Suprapubic skin (tissue), 4 donors: ENCODE measurements around the gene PTK7.

Experiments used
- EP300 ChIP-seq: sonication (generic); formaldehyde crosslinking; IDR thresholded peaks from one replicate; pipeline ENCODE4 v1.6.1; 2017; ENCODE audit warnings: antibody characterized with exemption
- POLR2A ChIP-seq, 2 donors: fragments of 450-650 bp; IDR thresholded peaks; one replicate each; pipeline ENCODE4 v1.6.1; 2017; ENCODE audit warnings: antibody characterized with exemption in 2 of 2, mild to moderate bottlenecking in 2 of 2, moderate library complexity in 2 of 2
- POLR2AphosphoS5 ChIP-seq, 3 donors: sonication (generic); formaldehyde crosslinking; IDR thresholded peaks; one replicate each; pipeline ENCODE4 v1.6.1; 2017; ENCODE audit warnings: antibody characterized with exemption in 3 of 3
- TF ChIP-seq, protein P1 (sequence below), 2 donors: fragments of 200-600 bp in 1 of 2; fragments of 450-650 bp in 1 of 2; sonication (generic) in 1 of 2; IDR thresholded peaks; one replicate each; pipeline ENCODE4 v1.5.1; 2016 to 2019; ENCODE audit warnings: antibody characterized with exemption in 2 of 2, mild to moderate bottlenecking in 1 of 2, moderate library complexity in 1 of 2

DNA sequence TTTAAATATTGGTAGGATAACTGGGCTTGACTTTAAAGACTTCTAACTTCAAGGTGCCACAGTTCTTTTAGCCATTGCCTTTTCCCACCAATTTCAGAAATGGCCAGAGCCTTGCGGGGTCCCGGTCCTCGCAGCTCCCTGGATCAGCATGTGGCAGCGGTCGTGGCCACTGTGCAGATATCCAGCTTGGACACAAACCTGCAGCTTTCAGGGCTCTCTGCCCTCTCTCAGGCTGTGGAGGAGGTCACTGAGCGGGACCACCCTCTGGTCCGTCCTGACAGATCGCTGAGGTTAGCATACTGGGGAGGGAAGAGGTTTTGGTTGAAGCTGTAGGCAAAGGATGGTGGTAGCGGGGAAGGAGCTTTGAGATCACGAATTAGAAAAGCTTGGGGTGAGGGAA is 112.3 kb downstream of the PTK7 start:
- TF ChIP-seq POLR2AphosphoS5 (IDR thresholded peaks at IDR 0.05), result no peak
- TF ChIP-seq, protein P1, sequence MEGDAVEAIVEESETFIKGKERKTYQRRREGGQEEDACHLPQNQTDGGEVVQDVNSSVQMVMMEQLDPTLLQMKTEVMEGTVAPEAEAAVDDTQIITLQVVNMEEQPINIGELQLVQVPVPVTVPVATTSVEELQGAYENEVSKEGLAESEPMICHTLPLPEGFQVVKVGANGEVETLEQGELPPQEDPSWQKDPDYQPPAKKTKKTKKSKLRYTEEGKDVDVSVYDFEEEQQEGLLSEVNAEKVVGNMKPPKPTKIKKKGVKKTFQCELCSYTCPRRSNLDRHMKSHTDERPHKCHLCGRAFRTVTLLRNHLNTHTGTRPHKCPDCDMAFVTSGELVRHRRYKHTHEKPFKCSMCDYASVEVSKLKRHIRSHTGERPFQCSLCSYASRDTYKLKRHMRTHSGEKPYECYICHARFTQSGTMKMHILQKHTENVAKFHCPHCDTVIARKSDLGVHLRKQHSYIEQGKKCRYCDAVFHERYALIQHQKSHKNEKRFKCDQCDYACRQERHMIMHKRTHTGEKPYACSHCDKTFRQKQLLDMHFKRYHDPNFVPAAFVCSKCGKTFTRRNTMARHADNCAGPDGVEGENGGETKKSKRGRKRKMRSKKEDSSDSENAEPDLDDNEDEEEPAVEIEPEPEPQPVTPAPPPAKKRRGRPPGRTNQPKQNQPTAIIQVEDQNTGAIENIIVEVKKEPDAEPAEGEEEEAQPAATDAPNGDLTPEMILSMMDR (IDR thresholded peaks at IDR 0.05), result no peak
- no peak for TF ChIP-seq EP300
- no peak for TF ChIP-seq POLR2A (IDR thresholded peaks at IDR 0.05)
